GM21737 (cell line): ENCODE results near the gene ANO4.

Experiments used
- ATAC-seq: cut with Tn5 transposase; IDR thresholded peaks from one replicate; pipeline ENCODE4 v1.9.1; 2021; ENCODE audit warnings: mild to moderate bottlenecking, moderate library complexity; ENCODE audit not compliant: unreplicated experiment

ANO4 gene

DNA sequence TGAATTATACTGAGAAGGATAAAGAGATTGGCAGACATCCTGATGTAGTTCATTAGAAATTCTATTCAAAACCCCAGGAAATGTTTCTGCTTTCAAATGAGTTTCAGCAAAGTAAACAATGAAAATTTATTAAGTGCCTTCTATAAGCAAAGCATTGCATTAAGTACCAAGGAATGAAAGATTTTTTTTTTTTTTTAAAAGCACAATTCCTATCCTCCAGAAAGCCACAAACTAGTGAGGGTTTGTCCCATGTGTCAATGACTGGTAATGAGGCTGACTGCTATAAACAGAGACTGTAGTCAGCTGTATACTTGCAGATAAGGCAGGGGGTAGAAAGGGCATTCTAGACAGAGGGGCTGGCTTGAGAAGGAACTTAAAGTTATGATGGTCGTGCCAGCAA is 6.7 kb downstream of the ANO4 start:
- ATAC-seq = no peak

DNA sequence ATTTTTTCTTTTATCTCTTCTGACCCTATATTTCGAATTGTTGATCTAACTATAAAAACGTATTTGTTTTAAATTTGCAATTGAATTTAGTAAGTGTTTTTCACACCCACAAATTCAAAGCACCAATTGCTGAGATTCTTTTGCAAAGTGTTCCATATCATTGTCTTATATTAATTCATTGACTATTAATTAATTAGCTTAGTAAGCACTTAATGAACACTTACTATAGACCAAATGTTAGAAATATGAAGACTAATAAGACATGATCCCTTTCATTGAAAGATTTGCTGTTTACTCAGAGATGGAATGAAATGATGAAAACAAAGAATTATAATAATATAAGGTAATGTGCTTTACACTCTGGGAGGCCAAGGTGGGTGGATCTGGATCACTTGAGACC is 14.2 kb downstream of the ANO4 start:
- ATAC-seq = no peak

DNA sequence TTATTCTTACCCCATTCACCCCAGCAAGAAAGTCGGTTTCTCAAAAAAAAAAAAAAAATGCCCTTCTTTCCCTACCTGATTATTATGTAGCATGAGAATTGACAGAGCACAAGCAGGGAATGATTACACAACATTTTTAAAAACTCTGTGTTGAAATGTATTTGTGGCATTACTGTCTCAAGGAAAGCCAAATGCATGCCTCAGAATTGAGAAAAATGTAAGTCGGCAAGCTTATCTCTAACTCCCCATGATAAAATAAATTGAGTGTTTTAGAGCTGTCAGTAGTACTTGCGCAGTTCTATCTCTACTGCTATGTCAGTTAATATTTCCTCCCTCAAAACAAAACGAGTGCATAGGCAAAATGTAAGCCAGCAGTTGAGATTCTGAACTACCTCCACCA is 25.7 kb downstream of the ANO4 start:
- no peak for ATAC-seq

DNA sequence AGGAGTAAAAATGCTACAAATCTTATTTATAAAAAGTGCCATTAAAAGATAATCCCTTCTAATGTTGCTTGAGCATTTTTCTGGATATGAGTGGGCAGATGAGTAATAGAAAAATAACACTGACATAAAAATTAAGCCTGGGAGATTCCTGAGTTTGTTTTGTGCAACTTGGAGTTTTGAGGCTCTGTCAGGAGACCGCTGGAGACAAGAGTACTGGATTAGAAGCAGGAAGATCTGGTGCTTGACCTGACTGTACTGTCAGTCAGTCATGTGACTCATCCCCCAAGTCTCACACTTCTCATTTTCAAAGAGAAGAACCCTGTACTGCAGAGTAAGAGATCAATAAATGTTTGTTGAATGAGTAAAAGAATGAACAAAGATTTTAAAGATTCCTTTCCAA is 29.4 kb downstream of the ANO4 start:
- ATAC-seq = no peak

DNA sequence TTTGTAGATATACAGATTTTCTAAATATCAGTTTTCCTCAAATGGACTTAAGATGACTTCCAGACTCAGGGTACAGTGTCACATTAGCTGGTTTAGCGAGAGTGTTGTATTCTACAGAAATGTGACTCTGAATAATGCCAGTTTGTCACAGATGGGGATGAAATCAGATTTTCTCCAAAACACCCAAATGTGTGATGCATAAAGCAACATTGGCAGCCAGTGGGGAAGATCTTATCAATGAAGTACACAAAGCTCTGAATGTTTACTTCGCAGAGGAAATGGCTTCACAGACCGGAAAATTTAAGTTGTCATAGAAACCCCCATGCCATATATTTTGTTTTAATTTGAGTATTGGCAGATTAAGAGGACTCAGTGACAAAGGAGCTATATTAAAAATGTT is 29.9 kb downstream of the ANO4 start:
- no peak for ATAC-seq

DNA sequence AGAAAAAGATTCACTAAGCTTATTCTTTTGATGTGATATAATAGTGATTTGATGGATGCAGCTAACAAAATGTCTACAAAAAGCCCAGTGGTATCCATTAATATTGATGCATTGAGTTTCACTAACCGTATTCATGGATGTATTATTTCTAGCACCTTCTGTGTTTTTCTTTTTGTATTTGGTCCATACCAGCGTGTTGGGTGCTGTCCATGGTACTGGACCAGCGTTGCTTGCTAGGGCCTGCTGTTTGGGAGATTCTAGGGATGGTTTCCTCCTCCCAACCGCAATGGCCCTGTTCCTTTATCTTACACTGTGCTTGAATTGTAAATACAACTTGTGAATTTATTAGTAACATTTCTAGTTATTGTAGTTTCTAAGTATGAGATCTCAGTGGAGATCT is 31.7 kb downstream of the ANO4 start:
- no peak for ATAC-seq

DNA sequence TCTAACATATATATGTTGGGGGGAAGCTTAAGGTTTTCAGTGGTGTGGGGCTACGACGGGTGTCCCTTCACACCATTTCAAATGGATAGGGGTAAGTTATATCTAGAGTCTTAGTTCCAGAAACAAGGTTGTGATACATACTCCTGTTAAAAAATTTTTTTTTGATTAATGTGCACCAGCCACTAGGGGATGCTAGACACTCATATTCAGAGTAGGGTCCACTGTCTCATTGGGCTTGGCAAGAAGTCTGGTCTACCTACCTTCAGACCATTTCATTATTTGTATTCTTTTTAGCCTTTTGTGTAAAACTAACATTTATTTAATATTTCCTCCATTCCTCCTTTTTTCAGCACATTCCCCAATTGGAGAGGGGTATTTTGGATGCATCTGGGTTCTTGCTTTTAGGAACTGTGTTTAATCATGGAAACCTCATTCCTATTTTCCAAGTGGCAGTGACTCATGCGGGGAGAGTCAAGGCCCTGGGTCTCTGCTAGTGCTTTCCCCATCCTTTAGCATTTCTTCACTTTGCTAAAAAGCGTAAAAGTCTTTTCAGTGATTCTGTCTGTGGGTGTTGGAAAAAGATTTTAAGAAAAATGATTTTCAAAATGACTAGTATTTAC is 33.4 kb downstream of the ANO4 start:
- no peak for ATAC-seq

DNA sequence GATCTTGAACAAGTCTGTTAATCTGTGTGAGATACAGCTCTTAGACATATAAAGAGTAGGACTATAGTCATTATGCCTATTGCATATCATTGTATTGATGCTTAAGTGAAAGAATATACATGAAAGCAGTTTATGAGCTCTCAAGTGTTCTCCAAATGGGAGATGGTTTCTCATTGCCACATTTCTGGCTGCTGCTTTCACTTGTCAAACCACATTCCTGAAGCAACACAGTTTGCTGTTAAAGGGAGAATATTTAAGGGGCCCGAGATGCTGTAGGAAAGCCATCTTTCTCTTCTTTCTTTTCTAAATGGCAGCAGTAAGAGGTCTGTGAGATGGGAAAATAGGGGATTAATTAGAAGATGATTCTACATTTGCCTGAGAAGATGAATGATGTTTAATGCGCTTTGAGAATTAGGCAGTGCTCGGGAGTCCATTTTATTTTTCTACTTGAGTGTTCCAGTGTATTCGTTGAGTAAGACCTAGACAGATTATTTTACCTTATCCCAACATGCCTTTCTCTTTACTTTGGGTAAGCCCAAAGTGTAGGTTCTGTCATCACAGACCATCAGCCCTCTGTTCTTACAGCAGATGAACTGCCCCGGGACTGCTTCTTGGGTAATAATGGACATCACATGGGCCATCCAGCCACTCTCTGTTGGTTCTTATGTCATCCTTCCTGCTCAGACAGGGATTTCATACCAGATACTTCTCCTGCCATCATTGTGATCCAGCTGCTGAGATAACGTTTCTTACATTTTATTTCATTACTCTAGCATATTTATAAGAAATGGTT is 35.6 kb downstream of the ANO4 start:
- no peak for ATAC-seq

DNA sequence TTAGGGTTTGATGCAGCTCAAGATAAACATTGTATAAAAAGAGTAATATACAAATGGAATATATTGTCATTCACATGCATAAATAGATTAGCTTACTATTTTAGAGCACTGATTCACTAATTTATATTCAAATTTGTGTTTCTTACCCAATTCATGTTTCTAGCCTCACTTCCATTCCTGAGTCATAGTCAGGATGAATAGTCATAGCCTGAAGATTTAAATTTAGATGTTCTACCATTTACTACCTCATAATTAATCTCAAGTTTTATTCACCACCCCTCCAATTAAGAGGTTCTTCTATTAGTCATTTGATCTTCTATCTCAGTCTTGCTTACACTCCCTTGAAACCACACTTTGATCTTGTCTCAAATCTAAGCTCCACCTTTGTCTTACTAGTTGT is 38.7 kb downstream of the ANO4 start:
- ATAC-seq = no peak

DNA sequence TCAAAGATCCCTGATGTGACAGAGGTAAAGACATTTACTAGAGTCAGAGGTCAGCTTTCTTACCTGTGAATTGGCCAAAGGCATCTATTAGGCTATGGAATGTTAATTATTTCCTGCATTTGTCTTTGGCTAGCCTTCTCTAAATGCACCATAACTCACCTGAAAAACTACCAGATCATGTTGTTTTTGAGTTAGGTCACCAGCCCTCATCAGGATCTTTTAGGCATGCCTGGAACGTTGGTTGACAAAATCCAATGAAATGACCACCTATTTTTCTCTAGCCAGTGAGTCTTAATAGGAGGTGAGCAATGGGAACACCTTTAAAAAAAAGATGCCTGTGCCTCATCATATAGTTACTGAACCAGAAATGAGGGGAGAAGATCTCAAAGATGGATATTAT is 46.2 kb downstream of the ANO4 start:
- ATAC-seq = no peak

DNA sequence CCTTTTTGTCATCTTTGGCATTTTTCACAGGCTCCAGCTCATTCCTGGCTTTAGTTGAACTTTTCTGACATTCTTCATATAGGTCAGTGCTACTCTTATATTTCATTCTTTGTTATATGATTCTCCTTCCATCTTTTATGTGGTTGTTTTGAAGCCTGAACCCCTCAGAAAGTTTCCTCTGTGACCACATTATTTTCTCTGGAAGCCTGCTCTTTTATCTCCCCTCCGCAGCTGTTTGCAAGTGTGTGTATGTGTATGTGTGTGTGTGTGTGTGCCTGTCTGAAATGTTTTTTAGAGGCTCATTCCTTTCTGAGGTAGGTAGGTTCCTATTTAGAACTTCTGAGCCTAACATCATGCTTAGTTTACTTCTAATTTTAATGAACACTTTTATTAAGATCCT is 47.6 kb downstream of the ANO4 start:
- ATAC-seq = no peak

DNA sequence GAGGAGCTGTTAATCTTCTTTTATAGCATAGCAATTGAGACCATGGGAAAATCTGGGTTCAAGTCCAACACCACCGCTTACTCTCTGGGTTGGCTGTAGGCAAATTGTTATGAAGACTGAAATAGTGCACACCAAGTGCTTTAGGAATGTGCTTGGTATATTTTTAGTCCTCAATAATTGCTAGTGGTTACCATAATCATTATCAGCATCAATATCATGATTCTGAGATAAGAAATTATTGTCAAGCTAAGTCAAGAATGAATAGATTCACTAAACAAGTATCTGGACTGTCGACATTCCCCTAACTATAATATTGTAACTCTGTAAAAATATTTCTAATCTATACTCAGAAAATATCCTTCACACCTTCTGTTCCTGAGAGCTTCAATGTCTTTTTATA is 48.5 kb downstream of the ANO4 start:
- no peak for ATAC-seq

DNA sequence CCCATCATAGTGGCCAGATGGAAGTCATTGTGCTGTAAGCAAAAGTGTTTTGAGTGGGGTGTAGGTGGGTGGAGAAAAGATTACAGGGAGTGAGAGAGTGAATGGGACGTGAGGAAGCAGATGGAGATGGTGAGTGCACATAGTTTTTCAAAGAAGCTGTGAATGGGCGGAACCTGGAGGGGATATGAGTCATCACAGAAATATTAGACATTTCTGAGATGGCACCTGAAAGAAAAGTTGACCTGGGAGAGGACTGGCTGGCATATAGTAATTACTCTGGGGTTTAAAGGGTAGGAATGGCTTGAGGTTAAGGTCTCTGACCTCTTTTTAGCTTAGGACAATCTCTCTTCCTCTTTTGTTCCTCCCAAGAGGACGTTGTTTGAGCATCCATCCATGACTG is 50.5 kb downstream of the ANO4 start:
- ATAC-seq = no peak

DNA sequence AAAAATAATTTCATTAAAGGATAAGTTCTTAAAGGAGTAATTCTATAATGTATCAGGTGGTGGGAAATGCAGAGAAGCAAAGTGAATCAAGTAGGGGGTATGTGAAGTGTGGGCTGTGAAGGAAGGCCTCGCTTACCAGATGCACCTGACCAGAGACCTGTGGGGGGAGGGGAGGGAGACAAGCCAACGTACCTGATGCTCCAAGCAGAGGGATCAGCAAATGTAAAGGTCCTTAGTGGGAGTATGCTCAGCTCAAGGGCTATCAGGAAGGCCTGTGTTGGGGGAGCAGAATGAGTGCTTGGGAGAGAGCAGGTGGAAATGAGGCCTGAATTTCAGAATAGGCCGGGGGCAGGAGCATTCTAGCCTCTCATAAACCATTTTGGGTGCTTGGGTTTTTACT is 57.1 kb downstream of the ANO4 start:
- no peak for ATAC-seq

DNA sequence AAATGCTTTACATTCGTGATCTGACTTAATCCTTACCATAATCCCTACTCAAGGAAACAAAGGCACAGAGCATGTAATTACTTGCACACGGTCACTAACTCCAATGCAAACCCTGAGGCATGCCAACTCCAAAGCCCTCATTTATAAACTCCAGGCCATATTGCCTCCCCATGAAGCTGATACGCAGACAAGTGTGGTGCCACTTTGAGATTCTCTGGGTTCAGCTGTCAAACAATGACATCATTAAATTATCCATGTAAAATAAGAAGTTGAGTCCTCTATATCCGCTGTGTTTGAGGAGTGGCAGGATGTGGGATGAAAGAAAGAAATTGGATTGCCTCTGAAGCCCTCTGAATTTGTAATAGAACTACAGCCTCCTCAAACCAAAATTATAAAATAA is 62.8 kb downstream of the ANO4 start:
- ATAC-seq = no peak

DNA sequence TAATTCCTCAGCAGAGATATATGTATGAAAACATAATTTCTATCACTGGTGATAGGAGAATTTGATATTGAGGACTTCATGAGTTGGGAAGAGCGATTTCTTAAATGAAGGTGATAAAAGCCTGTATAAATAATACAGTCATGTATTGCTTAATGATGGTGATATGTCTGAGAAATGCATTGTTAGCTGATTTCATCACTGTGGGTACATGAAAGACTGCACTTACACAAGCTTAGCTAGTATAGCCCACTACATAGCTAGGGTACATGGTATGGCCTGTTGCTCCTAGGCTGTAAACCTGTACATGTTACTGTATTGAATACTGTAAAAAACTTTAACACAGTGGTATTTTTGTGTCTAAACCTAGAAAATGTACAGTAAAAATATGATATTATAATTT is 63.4 kb downstream of the ANO4 start:
- no peak for ATAC-seq

DNA sequence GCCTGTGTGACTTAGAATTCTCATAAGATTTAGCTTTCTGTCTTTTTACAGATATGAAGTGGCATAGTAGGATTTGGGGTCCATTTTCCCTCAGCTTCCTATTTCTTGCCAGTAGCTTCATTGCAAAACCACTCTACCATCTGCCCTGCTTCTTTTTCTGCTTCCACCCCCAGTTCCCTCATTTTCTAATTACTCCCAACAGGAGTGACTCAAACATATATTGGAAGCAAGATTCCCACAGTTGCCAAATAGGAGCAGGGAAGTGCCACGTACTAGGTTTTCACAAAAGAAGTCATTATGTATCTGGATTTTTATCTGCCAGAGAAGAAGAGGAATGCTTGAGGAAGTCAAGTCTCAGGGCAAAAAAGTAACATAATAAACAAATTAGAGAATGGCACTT is 64.1 kb downstream of the ANO4 start:
- no peak for ATAC-seq

DNA sequence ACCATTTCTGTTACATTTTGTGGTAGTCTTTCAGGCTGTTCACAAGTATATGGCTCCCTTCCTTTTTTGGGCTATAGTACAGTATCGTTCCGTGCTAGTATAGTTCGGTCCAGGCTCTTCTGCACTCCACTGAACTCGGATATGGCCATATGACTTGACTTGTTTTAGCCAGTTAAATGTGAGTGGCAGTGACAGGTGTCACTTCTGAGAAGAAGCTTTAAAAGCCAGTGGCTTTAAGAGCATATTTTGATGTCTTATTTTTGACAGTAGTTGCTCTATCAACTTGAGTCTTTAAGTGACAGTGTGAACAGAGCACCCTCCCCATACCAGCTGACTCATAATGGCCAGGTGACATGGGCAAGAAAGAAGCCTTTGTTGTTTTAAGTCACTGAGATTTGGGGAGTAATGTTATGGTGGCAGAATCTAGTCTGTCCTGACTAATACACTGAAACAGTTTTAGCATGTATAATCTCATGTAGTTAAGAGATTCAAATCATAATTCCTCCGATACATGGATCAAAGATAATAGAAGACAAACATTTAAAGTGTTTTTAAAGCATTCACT is 64.6 kb downstream of the ANO4 start:
- no peak for ATAC-seq

DNA sequence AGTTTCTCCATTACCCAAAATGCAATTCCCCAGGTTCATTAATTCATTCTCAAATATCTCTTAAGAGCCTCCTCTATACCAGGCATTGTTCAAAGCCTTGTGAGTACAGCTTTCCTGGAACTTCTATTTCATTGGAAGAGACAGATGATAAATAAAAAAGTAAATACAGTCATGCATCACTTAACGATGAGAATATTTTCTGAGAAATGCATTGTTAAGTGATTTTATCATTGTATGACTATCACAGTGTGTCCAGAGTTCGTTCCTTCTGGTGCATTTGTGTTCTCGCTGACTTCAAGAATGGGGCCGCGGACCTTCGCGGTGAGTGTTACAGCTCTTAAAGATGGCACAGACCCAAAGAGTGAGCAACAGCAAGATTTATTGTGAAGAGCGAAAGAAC is 66.0 kb downstream of the ANO4 start:
- ATAC-seq = no peak

DNA sequence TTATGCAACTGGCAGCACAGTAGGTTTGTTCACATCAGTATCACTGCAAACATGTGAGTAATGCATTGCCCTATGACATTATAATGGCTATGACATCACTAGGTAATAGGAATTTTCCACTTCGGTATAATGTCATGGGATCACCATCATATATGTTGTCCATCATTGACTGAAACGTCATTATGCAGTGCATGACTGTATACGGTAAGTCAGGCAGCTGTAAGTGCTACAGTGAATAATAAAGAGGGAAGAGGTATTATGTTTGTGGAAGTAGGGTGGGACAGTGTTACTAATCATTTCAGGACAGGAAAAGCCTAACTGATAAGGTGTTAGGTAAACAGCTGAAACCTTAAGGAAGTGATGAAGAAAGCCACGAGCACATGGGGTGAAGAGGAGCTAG is 68.1 kb downstream of the ANO4 start:
- ATAC-seq = no peak

DNA sequence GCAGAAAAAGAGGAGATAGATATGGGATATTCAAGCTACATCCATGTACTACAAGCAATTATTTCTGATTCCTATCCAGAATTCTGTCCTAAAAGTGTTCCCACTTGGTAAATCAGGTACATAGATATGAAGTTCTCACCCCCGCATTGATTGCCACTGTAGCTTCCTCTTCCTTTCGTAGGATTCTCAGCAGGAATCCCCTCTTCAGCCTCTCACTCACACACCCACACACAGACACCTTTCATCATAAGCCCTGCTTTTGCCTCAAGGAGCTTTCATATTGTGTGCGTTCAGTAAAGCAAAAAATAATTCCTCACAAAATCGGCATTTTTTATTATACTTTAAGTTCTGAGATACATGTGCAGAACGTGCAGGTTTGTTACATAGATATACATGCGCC is 69.8 kb downstream of the ANO4 start:
- no peak for ATAC-seq

DNA sequence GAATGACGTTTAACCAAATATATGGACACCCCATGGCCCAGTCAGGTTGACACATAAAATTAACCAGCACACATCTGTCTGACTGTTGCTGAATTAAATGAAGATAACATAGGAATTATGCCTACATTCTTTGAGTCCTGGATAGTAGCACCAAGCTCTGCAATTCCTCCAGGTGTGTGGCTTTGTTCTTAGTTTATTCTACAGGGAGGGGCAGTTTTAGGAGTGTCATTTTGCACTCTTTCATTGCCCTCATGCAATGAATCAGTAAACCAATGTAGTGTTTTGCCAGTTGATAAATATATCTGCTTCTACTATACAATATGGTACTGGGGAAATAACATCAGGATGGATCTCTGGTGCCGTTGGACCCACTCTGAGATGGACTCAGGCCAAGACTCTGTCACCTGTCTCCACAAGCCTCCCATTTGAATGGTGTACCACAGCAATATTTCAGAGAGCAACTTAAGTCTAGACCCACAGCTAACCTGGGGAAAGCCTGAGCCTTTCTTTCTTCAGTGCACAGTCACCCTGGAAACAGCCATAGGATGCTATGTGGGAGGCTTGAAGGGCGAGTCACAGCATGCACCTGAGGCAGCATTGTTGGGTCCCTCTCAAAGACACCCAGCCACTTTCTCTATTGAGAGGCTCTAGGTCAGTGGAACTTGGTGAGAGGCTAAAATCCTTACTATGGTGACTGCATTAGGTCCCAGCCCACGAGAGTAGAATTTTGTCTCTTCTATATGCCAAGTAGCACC is 73.2 kb downstream of the ANO4 start:
- no peak for ATAC-seq
